Stimulated activated CD4-positive, alpha-beta T cell treated with anti-CD3 and anti-CD28 coated beads, Interleukin-4, amount 100 ng/mL, for 1 hour (primary cell): ENCODE measurements around the gene SMG6.
"Not testable (repeated sequence)": the region's sequence is repeated elsewhere in the genome, so short reads cannot be mapped to it uniquely, and the experiment has no call there.

Experiments used
- DNase-seq: peaks from one replicate; pipeline ENCODE4 v3.0.0-alpha.2; 2020

Gene SMG6

DNA sequence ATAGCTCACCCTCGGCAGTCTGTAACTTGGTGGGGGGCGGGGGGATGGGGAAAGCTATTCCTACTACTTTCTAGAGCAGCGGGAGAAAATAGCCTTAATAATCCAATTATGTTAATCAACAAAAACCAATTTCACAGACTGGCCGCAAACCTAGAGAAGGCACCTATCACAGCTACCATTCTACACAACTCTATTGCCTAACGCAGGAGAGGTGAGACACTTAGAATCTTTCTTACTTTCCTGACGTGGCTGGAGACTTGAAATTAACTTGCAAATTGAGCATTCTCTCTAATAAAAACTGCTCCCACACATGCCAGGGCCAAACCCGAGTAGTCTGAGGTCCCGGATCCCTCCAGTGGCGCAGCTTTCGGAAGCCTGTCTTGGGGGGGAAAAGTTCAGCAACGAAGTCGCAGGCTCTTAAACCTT, 794 bp downstream of the SMG6 start:
- no peak for DNase-seq

GRCh38 chr17:2299756-2300155, 3.8 kb downstream of the SMG6 start:
- DNase-seq, result no peak

DNA sequence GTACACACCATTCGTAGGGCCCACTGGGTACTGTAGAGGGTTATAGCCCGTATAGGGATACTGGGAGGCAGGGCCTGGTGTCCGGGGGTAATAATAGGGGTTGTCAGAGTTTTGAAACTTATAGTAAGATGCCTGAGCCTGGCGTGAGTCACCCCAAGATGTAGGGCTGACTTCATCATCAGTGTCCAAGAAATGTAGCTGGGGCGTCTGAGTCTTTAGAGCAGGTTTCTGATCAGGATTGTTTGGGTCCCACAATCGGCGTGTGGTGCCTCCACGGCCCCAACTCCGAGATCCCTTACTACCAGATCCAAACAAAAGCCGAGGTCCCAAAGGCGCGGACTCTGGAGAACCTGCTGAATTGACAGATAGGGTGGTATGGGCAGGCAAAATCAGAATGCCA, 4.4 kb downstream of the SMG6 start:
- no peak for DNase-seq

- DNase-seq, result no peak
Measured at GRCh38 chr17:2297023-2297422, 6.6 kb downstream of the SMG6 start.

- no peak for DNase-seq
Measured at GRCh38 chr17:2295575-2295974, 8.0 kb downstream of the SMG6 start.

DNA sequence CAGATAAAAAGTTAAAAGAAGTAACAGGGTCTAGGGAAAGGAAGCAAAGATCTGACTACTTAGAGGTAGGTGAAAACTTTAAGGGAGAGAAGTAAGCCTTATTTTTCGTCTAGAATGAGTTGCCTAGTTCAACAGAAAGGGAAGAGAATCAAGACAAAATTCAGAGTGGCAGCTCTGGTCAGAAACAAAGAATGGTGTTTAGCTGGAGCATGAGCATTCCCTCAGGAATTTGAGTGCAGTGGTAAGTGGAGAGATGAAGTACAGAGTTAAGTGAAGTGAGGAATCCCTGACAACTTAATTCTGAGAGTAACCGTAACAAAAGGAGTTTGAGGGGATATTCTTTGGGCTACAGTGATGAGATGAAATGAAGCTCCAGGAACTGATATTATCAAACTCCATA, 11.5 kb downstream of the SMG6 start:
- no peak for DNase-seq

DNA sequence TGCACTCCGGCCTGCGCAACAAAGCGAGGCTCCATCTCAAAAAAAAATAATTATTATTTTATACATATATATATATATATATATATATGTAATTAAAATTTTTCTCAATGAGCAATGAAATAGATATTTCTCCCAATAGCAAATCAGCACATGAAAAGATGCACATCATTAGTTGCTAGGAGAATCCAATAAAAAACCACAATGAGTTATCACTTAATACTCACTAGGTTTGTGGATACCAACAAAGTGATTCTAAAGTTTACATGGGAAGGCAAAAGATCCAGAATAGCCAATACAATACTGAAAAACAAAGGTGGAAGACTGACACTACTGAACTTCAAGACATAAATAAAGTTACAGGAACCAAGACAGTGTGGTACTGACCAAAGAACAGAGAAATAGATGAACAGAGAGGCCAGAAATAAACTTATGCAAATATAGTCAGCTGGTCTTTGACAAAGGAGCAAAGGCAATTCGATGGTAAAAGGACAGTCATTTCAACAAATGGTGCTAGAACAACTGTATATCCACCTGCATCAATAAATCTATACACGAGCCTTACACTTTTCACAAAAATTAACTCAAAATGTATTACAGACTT, 13.6 kb downstream of the SMG6 start:
- DNase-seq, result no peak

DNA sequence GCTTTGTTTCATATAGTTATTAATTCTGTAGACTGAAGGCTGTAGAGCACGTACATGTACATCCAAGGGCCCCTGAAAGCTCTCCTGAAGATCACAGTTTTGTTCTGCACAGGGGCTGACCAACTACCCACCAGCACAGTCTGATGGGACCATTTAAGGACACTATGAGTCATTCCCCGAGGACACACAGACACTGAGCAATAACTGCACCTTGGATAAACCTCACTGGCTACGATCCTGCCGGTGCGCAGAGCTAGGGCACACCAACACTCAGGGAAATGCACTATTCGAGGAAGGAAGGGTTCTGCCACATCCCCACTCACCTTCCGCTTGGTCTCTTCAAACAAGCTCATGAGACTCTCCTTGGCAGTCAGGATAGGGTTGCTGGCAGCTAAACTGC, 20.3 kb downstream of the SMG6 start:
- DNase-seq, result no peak

DNA sequence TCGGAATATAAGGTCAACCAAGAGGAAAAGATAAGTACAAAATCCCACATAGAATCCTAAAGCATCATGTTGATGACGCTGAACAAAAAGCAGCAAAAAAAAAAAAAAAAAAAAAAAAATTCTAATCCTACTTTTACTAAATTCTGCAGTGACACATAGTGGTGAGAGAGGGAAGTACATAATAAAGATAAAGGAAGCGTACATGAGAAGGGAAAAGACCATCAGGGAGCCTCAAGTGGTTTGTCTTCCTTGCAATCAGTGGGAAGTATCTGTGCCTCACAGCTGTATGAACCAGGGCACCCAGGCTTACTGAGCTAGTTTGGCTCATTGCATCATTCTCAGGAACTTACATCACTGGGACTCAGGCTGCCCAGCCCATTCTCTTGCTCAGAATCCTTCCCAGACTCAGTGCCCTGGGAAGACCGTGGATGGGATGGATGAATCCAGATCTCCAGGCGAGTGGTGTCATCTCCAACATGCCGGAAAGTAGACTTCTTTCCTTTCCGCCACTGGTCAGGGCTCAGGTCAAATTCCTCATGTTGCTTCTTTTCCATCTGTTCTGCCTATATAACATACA, 21.2 kb downstream of the SMG6 start:
- DNase-seq, result no peak

GRCh38 chr17:2279707-2280106, 23.9 kb downstream of the SMG6 start:
- no peak for DNase-seq

DNA sequence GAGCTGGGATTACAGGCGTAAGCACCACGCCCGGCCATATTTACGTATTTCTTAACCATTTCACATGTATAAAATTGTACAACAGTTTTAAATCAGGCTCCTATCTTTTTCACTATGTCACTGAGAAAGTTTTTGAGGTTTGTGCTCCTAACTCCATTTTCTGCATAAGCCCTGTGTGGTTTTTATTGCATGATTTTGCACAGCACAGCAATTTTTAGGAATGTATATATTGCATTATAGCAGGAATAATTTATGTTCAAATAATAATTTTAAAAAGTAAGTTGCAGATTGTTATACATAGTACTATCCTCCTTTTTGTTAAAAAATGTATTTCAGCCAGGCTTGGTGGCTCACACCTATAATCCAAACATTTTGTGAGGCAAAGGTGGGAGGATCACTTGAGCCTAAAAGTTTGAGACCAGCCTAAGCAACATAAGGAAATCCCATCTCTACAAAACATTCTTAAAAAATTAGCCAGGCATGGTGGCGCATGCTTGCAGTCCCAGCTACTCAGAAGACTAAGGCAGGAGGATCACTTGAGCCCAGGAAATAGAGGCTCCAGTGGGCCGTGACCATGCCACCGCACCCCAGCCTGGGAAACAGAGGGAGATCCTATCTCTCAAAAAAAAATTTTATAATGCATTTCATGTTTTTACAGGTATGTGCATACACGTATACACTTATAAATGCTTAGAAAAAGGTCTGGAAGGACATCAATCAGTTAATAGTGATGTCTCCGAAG, 26.0 kb downstream of the SMG6 start:
- no peak for DNase-seq

- DNase-seq, result no peak
Measured at GRCh38 chr17:2275722-2276121, 27.9 kb downstream of the SMG6 start.

GRCh38 chr17:2274414-2274813, 29.2 kb downstream of the SMG6 start:
- no peak for DNase-seq

GRCh38 chr17:2271985-2272702, 31.4 kb downstream of the SMG6 start:
- no peak for DNase-seq

GRCh38 chr17:2267354-2267753, 36.2 kb downstream of the SMG6 start:
- no peak for DNase-seq

GRCh38 chr17:2266865-2267228, 36.7 kb downstream of the SMG6 start:
- DNase-seq, result no peak

- DNase-seq, result peak; percentile 71
Measured at GRCh38 chr17:2266045-2266864, 37.3 kb downstream of the SMG6 start.

GRCh38 chr17:2265166-2265565, 38.4 kb downstream of the SMG6 start:
- not testable (repeated sequence) for DNase-seq

DNA sequence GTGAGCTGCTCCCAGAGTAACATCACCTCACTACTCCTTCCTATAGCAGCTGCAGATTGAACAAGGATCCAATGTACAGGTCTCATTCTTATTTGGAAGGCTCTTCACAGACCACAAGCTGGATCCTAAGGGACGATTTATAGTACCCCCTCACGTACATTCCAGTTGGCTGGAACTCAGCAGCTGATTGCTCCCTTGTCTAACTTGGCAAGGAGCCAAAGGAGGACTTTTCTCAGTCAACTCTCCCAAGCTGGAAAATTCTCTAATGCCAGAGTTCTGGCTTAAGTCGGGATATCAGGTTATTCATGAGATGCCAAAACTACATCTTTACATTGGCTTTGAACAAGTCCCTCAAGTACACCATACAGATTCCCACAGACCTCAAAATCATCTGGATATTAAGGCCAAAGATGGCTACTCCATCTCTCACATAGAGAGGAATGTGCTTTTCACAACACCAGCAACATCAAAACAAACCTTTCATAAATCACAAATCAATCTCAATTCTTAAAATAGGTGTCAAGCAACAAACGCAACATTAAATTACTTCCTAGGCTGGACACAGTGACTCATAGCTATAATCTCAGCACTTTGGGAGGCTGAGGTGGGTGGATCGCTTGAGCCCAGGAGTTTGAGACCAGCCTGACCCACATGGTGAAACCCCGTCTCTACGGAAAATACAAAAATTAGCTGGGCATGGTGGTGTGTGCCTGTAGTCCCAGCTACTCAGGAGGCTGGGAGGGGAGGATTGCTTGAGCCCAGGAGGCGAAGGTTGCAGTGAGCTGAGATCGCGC, 39.3 kb downstream of the SMG6 start:
- DNase-seq, result no peak

- DNase-seq, result no peak
Measured at GRCh38 chr17:2263183-2264066, 40.2 kb downstream of the SMG6 start.

- no peak for DNase-seq
Measured at GRCh38 chr17:2262135-2262587, 41.4 kb downstream of the SMG6 start.
